AG10803 (cell line): Measurements from ENCODE around the gene NLRP11.

Experiments used
- DNase-seq: peaks from one replicate; pipeline ENCODE4 v3.0.0; 2010; ENCODE audit warnings: low read depth
- H3K4me3 ChIP-seq: 2 replicates; pipeline ENCODE4 v1.5.1; 2011; ENCODE audit warnings: mild to moderate bottlenecking, low read length, control low read depth
- CTCF ChIP-seq: conservative IDR thresholded peaks from 2 replicates; pipeline ENCODE4 v1.5.1; 2011; ENCODE audit warnings: mild to moderate bottlenecking, low read length, control low read depth, inconsistent platforms

Gene NLRP11

DNA sequence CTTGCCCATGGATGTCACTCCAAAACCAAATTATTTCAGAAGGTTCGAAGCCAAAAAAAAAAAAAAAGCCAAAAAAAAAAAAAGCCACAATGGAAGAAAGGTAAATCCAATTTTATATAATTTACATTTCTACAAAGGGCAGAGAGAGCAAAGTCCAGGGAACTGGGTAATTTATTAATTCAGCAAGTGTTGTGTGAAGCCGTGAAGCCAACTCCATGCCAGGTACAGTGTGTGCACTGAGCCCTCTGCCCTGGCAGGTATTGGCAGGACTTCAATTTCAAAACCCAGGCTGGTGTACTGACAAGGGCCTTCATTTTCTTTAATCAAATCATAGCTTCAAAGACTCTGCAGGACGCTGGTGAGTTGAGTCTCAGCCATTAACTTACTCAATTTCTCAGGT lies 78.4 kb downstream of the NLRP11 start:
- TF ChIP-seq CTCF, result no peak
- no peak overlapping the region for H3K4me3 ChIP-seq
- DNase-seq, result no peak

GRCh38 chr19:55750715-55751114 lies 81.1 kb downstream of the NLRP11 start:
- TF ChIP-seq CTCF, result no peak
- no peak for DNase-seq
- H3K4me3 ChIP-seq, result no peak overlapping the region

DNA sequence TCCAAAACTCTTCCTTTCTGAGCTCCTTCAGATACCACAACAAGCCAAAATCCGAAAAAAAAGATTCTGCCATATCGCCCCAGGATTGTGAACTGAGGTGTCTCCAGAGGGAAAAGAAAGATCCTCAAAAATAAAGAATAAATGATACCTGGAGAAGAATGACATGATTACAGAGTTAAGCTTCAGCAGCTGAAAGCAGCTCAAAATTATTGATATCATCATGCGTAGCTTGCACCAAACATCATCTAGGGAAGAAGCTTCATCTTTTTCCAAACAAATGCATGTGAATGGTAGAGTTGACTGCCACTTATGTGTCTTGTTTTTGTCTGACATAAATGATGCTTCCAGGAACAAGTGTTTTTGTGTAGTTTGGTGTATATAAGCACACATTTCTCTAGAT lies 93.5 kb downstream of the NLRP11 start, which contains the start of gene NLRP9:
NLRP9 (minus strand) TSS at position 101 of the 400 bp plus-strand sequence; CDS start at position 73, 28 bp downstream.
- no peak for TF ChIP-seq CTCF
- DNase-seq, result no peak
- H3K4me3 ChIP-seq, result no peak within 1 kb of the TSS
